Stimulated activated CD8-positive, alpha-beta memory T cell treated with anti-CD3 and anti-CD28 coated beads, Interleukin-15, amount 100 ng/mL, for 1 hour (primary cell): ENCODE results near the gene GSN.
"Not testable (repeated sequence)": the region's sequence is repeated elsewhere in the genome, so short reads cannot be mapped to it uniquely, and the experiment has no call there.

ENCODE experiments used
- DNase-seq: peaks from one replicate; pipeline ENCODE4 v3.0.0-alpha.2; 2020; ENCODE audit warnings: low read depth

GSN gene

GRCh38 chr9:121288673-121289025 is 20.7 kb downstream of the GSN start:
- DNase-seq = no peak

- no peak for DNase-seq
These were observed 21.2 kb downstream of the GSN start for GRCh38 chr9:121289026-121289771.

- DNase-seq = no peak
These were observed 21.9 kb downstream of the GSN start for GRCh38 chr9:121289772-121290370.

GRCh38 chr9:121291536-121291935 is 23.6 kb downstream of the GSN start:
- not testable (repeated sequence) for DNase-seq

- DNase-seq = no peak
These were observed 24.1 kb downstream of the GSN start for GRCh38 chr9:121292051-121292450.

GRCh38 chr9:121292801-121293241 is 24.9 kb downstream of the GSN start:
- no peak for DNase-seq

GRCh38 chr9:121294151-121294743 is 26.3 kb downstream of the GSN start:
- no peak for DNase-seq

- no peak for DNase-seq
These were observed 27.1 kb downstream of the GSN start for GRCh38 chr9:121294866-121295661.

- no peak for DNase-seq
These were observed 27.8 kb downstream of the GSN start for GRCh38 chr9:121295662-121296191.

GRCh38 chr9:121296213-121297127 is 28.5 kb downstream of the GSN start:
- DNase-seq = no peak

GRCh38 chr9:121297389-121297788 is 29.4 kb downstream of the GSN start:
- no peak for DNase-seq

GRCh38 chr9:121298016-121298538 is 30.1 kb downstream of the GSN start:
- no peak for DNase-seq

GRCh38 chr9:121298689-121299466 is 30.9 kb downstream of the GSN start:
- no peak for DNase-seq

- DNase-seq = no peak
These were observed 31.7 kb downstream of the GSN start for GRCh38 chr9:121299467-121300282.

- DNase-seq = no peak
These were observed 32.5 kb downstream of the GSN start for GRCh38 chr9:121300283-121301119.

- no peak for DNase-seq
These were observed 33.9 kb downstream of the GSN start for GRCh38 chr9:121301881-121302286.

- DNase-seq = no peak
These were observed 34.4 kb downstream of the GSN start for GRCh38 chr9:121302341-121302740.

GRCh38 chr9:121302786-121303185 is 34.8 kb downstream of the GSN start:
- DNase-seq = no peak
